ENCODE results near the gene LBX2.
"Not testable (repeated sequence)": the region's sequence is repeated elsewhere in the genome, so short reads cannot be mapped to it uniquely, and the experiment has no call there.

Gene LBX2

DNA sequence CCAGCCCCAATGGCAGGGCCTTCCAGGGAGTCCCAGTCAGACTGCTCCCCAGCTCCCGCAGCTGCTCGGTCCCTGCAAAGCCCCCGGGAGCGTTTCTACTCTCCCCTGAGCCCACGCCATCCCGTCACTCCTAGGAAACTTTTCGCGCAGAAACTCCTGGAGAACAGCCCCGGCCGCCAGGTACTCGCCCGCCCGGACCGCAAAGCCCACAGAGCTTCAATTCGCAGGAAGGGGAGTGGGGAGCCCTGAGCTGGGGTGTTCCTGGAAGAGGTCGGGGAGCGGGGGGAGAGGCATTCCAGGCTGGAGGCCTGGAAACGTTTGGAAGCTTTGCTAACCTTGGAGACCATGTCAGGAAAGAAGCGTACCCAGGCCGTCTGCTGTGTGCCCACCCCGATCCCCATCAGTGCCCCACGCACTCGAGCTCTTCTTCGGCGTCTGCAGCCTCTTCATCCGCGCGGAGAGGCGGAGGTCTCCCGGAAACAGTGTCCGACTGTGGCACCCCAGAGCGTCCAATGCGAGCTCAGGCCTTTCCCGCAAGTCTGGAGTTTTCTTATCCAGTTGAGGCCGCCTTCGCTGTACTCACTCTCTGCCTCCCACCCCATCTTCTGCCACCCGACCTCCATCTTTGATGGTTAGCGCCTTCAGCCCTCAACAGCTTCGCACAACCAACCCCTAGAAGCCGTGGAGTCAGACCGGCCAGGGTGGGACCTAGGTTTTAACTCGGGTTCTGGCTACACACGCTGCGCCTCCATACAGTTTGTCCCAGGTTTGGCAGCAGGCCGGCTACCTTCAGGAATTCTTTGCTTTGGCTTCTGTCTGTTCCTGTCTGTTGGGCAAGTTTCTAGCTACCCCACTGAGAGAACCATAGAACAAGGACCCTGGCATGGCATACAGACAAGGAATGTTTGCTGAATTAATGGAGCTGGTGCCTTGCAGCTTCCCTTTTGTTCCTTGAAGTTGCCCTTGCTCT, 4.4 kb upstream of the LBX2 start:
- DNase-seq (ENCODE audit: low read depth), result no peak

DNA sequence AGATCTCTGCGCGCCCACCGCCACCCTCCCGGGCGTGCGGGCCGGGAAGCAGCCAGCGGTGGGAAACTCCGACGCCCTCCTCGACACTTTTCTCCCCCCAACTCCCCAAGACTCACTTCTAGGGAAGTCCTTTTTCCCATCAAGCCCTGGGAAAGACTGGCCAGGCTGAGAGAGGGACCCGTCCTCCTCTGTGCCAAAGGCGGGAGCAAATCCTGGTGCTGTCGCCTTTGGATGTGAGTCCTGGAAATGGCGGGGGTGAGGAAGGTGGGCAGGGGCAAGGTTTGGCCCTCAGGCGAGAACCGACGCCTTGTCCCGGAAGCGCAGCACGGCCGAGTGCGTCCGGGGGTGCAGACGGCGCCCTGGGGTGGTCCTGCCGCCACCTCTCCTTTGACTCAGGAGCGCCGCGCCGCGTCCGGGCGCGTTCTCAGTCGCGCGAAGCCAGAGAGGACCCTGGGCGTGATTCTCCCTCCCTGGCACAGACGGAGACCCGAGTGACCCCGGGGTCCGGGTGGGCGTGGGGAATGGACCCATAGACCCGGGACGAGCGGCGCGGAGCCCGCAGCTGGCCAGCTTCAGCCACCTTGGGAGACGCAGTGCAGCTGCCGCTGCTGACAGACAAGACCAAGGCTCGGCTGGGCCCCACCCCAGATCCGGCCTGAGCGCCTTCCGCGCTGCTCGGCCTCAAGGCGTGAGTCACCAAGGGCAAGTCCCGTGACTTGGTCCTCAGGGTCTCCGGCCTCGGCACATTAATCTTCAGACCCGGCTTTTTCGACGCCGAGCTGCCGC, 3.5 kb upstream of the LBX2 start:
- no peak for DNase-seq (ENCODE audit: low read depth)

DNA sequence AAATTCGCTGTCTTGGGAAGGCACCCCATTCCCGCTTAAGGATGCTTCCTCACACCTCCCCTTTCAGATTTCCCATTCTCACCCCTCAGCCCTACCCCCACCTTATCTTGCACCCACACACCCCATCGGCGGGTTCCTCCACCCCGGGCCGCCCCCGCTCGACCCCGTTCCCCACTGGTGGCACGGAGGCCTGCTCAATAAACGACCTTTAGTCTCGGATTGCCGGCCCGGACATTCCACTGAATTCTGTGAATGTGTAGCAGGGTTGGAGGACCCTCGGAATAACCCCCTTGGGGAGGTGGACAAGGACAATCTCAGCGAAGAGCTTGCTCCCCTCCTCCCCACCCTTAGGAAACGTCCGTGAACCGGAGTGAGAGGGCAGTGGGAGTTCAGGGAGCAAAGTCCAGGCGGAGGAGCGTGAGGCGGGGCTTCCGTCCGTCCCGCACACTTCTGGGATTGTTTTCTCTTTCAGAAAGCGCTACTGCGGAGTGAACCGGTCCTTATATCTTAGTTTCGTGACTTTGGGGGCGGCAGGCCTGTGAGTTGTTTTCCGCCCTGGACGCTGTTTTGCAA, 2.8 kb upstream of the LBX2 start:
- no peak for DNase-seq (ENCODE audit: low read depth)

DNA sequence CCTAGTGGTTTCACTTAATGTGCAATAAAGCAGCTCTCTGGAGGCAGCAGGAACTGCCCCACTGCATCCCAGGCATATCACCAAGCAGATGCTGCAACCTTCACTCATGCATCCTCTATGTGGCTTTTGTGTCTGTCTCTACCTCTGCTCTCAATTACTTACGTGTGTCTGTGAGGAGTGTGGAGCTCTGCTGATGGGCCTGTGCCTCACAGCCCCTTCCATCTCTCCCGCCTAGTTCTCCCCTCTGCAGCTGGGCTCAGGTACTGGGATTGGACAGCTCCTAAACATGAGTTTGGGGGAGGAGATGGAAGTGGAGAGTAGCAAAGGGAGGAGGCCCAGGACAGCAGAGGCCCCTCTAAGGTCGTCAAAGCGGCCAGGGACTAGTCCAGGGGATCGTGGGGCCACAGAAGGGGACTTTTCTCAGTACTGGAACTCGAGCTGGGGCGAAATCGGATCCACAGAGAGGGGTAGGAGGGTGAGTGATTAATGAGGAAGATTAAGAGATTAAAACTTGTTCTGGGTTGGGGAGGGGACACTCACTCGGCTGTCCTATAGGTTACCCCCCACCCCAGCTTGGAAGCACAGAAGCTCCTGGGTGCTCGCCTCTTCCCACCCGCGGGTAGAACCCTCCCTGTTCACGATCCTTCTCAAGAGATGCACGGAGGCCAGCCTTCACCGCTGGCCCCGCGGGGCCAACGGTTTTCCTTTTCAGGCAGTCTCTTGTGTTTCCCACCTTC, 2.1 kb upstream of the LBX2 start:
- no peak for DNase-seq (ENCODE audit: low read depth)

DNA sequence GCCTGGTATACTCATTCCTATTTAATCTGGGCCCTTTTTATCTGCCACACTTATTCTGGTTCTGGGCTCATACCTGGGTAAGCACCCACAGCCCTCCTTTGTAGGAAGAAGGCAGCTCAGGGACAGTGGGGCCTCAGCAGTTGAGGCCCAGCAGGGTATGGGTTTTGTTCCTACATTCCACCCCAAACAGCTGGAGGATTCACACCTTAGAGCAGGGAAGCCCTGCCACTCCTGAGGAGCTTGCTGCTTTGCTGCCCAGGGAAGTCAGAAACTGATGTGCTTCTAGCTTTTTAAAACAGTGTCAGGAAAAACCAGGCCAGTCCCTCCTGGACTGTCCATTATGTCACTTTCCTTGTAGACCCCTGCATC, 1.2 kb upstream of the LBX2 start:
- DNase-seq (ENCODE audit: low read depth), result no peak

DNA sequence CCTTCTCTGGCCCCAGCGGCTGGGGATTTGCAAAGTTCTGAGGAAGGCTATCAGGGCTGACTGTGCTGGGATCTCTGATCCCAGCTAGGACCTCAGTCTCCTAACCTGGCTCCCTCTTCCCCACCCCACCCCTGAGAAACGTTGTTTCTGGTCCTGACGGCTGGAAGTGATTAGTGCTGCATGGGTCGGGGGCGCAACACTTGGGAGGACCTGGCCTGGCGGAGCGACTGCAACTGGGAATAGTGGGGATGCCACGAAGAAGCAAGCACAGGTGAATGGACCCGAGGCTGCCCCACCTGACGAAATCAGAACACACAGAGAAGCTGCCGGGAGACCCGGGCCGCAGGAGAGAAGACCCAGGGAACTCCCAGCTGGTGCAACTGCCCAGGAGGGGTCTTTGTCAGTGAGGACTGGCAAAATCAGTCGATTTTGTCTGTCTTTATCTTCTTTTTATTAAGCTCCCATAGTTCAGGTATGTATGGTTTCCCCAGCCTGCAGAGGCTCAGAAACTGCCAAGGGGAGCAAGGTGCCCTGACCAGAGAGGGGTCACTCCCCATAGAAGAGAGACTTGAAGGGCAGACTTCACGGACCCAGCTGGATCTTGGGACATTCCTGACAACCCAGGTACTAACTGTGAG, 656 bp upstream of the LBX2 start:
- DNase-seq (ENCODE audit: low read depth), result no peak

DNA sequence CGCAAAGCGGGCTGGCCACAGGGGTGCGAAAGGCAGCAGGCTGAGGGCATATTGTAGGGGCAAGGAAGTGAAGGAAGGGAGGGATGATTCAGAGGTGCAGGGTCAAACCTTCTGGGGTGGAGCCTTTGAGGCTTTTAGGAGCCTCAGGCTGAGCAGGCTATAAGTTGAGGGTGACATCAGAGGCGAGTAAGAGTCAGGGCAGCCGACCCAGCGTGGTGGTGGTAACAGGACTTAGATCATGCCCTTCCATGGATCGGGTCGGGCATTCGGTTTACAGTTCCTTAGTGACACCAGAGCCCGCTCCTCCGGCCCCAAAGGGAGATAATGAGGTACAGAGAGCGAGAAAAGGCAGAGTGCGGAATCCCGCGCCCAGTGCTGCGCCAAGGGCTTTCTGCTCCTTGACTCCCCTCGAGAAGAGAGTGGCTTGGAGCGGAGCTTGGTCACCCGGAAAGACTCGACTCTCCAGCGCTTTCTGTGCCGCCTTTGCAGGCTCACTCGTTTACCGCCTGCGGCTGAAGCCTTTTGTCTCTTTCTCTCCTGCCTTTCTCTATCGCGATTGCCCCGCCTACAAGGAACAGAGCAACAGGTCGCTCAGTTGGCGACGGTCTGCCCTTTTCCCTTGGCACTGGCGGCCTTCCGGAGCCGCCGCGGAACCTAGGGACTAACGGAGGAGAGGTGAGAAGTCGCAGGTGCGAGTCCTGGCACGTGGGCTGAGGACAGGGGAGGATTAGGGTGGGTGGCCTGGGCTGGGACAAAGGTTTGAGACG, 720 bp downstream of the LBX2 start:
- peak; percentile 39 for DNase-seq (ENCODE audit: low read depth)

DNA sequence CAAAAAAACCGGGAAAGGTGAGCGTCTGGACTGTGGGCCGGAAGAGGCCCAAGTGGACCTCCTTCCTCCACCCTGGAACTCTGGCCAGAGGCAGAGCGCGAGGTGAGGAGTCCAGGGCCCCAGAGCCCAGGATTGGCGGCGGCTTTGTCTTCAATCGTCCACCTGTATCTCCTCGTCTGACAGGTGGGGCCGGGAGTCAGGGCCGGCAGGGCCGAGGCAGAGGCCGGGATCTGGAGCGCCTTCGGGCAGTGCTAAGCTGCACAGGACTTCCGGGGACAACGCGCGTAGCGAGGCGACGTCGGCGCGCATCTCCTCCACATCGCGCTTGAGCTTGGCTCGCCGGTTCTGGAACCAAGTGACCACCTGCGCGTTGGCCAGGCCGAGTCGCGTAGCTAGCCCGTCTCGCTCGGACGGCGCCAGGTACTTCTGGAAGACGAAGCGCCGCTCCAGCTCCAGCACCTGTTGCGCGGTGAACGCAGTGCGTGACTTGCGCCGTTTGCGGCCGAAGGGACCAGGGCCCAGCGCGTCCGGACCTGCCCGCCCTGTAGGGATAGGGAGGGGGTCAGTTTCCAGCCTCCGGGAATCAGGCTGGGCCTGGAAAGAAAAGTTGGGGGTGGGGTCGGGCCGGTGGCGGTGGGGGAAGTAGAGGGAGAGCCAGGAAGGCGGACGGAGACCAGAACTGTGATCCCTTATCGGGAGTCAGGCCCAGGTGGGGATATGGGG, 1.5 kb downstream of the LBX2 start:
- no peak for DNase-seq (ENCODE audit: low read depth)

DNA sequence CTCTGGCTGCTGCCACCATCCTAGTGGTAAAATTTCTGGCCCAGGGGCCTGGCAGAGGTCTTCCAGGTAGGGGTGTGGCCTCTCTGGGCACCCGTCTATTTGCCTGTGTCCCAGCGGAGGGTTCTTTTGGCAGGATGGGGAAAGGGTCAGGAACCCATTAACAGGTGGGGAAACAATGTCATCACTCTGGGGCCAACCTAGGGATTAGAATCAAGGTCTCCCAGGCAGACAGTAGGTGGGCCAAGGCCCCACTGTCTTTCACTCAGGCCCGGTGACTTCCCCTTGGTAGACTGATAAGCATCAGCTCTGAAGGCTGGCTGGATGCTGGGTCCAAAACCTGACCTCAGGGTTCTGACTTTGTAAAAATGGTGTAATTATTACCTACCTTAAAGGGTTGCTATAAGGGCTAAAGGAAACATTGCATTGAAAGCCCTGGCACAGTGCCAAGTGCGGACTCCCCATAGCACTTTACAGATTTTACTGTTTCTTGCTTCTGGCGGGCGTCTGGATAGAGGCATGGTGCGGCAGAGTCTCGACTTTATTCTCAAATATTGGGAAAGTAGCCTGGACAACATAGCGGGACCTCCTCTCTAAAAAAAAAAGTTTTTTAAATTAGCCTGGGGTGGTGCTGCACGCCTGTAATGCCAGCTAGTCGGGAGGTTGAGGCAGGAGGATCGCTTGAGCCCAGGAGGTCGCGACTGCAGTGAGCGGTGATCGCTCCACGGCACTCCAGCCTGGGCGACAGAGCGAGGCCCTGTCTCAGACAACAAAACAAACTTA, 2.2 kb downstream of the LBX2 start:
- no peak for DNase-seq (ENCODE audit: low read depth)

DNA sequence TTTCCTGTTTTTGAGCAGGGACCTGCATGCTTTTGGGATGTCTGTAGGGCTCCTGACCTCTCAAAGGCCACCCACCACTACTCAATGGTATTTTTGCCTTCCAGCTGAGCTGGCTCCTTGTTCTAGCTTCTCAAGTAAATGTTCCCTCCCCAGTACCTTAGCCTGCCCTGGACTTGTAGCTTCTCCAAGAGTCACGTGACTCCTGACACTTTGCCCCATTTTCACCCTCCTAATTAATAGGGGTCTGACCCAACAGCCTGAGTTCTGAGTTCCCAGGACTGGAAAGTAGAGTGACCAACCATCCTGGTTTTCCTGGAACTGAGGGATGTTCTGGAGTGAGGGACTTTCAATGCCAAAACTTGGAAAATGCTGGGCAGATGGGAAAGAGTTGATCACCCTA, 4.0 kb downstream of the LBX2 start:
- no peak for DNase-seq (ENCODE audit: low read depth)

DNA sequence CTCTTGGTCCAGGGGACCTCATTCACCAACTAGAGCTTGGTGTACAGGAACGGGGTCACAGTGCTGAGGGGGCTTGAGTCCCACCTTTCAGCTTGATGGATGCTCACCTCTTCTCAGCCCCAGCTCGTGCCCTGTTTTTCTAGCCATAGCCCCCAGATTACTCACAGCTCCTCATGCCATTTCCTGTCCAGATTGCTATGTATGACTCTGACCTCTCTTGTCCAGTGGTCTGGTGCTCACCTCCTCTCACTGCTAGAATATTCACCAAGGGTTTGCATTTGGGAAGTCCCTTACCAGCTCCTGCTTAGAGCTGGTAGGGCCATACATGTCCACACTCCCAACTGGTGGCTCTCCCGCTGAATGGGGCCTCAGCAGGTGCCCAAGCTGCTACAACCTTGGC, 5.9 kb downstream of the LBX2 start:
- DNase-seq (ENCODE audit: low read depth), result no peak

DNA sequence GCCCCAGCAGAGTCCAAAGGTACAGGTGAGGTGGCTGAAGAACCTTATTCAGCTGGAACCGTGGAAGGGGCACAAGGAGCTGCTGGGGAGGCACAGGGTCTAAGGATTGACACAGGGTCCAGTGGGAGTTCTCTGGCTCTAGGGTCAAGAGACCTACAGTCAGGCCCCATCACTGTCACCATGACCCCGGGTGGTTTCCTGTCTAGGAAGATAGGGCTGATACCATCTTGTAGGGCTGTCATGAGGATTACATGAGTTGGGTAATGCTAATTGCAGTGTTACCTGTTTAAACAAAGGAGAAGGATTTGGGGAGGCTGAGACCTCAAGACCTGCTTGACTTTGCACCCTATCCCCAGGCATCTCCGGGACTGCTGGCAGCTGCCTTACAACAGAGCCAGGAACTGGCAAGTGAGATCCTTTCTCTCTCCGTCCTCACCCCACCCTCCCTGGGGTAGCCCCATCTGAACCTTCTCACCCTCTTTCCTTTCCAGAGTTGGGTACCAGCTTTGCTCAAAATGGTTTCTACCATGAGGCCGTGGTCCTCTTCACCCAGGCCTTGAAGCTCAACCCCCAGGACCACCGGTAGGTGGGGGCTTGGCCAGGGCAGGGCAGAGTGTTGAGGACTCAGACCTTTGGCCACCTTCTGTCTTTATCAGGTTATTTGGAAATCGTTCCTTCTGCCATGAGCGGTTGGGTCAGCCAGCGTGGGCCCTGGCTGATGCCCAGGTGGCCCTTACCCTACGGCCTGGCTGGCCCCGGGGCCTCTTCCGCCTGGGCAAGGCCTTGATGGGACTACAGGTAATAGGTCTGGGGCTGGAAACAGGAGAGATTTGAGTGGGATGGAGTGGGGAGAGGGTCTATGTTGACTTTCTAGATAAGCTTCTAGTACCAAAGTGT, 7.5 kb downstream of the LBX2 start:
- DNase-seq (ENCODE audit: low read depth), result no peak

DNA sequence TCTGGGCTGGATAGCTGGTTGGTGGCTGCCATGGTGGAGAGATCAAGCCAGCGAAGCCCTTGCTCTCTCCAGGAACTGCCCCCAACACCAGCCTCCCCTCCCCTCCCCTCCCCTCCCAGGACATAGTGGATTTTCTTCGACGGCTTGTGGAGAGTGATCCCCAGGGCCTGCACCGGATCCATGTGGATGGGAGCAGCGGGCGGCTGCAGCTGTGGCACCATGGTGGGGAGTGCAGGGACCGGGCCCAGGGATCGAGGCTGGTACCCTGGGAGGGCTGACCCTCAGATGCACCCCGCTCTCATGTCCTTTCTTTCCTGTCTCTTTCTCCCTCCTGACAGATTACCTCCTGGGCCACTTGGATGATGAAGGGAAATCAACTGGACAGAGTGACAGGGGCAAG, 9.5 kb downstream of the LBX2 start:
- DNase-seq (ENCODE audit: low read depth), result no peak

DNA sequence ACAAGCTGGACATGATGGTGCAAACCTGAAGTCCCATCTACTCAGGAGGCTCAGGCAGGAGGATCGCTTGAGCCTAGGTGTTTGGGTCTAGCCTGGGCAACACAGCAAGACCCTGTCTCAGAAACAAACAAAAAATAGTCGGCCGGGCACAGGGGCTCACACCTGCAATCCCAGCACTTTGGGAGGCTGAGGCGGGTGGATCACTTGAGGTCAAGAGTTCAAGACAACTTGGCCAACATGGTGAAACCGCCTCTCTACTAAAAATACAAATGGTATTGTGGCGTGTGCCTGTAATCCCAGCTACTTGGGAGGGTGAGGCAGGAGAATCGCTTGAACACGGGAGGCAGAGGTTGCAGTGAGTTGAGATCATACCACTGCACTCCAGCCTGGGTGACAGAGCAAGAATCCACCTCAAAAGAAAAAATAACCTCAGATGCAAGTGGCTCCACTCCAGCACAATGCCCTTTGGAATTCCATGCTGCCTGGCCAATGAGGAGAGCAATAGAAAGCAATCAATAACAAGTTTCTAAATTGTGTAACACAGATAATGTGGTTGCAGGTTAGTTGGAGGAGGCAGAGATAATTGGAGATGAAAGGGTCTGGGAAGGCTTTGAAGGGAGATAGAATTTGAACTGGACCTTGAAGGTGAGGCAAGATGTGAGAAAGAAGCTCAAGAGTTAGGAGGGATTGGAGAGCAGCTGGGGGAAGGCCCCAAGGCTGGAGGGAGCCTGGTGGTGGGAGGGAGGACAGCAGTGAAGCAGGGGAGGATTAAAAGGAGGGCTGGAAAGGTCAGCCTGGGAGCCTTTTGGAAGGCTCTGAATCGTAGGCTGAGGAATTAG, 10.5 kb downstream of the LBX2 start:
- DNase-seq (ENCODE audit: low read depth), result no peak

DNA sequence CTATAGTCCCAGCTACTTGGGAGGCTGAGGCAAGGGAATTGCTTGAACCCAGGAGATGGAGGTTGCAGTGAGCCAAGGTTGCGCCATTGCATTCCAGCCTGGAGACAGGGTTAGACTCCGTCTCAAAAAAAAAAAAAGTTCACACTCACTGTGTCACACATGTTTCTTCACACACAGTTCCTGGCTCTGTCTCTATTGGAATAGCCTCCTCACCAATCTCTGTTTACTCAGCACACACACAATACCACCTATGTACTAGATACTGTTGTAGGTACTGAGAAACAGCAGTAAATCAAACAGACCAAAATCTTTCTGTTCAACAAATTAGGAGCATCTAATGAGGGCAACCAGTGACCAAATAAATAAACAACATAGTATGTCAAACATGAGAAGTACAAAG, 13.3 kb downstream of the LBX2 start:
- DNase-seq (ENCODE audit: low read depth), result no peak

DNA sequence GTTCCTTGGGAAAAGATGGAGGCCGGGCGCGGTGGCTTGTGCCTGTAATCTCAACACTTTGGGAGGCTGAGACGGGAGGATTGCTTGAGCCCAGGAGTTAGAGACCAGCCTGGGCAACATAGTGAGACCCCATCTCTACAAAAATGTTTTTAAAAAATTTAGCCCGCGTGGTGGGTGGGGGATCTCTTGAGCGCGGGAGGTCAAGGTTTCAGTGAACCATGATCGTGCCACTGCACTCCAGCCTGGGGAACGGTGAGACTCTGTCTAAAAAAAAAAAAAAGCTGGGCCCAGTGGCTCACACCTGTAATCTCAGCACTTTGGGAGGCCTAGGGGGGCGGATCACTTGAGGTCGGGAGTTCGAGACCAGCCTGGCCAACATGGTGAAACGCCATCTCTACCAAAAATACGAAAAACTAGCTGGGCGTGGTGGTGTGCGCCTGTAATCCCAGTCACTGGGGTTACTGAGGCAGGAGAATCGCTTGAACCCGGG, 15.7 kb downstream of the LBX2 start:
- not testable (repeated sequence) for DNase-seq (ENCODE audit: low read depth)
